Endothelial cell (in vitro differentiated cells): ENCODE measurements around the gene SYNPO2L. TPM values are rescaled to one million over a fixed set of nuclear protein-coding genes. Genes with fewer than 3 reads are reported as not detected.

Source experiments
- DNase-seq: peaks from one replicate; pipeline ENCODE4 v3.0.0; 2021; ENCODE audit warnings: low spot score
- H3K27ac Mint-ChIP-seq: one replicate; pipeline ENCODE4 v1.8.0; 2021; ENCODE audit warnings: mixed read lengths, inconsistent platforms; ENCODE audit not compliant: unreplicated experiment
- H3K27me3 Mint-ChIP-seq: one replicate; pipeline ENCODE4 v1.8.0; 2021; ENCODE audit warnings: mild to moderate bottlenecking, moderate library complexity, mixed read lengths, inconsistent platforms; ENCODE audit not compliant: unreplicated experiment
- H3K36me3 Mint-ChIP-seq: one replicate; pipeline ENCODE4 v1.8.0; 2021; ENCODE audit warnings: mild to moderate bottlenecking, low read depth, mixed read lengths, inconsistent platforms; ENCODE audit not compliant: unreplicated experiment
- H3K4me1 Mint-ChIP-seq: one replicate; pipeline ENCODE4 v1.8.0; 2021; ENCODE audit warnings: mild to moderate bottlenecking, mixed read lengths, inconsistent platforms; ENCODE audit not compliant: unreplicated experiment
- H3K4me3 Mint-ChIP-seq: one replicate; pipeline ENCODE4 v1.8.0; 2021; ENCODE audit warnings: mild to moderate bottlenecking, mixed read lengths, inconsistent platforms; ENCODE audit not compliant: unreplicated experiment
- H3K9me3 Mint-ChIP-seq: one replicate; pipeline ENCODE4 v1.8.0; 2021; ENCODE audit warnings: mixed read lengths, inconsistent platforms; ENCODE audit not compliant: unreplicated experiment
- total RNA-seq: library from RNA; stranded (reverse); fragmentation: NEBNext Ultra II Directional; extraction: Animal tissue kit (Norgen Biotek cat#: 25700); gene quantifications from one replicate; pipeline ENCODE4 v1.2.1, GENCODE V29; 2021; ENCODE audit not compliant: unreplicated experiment
- TF ChIP-seq, protein P1 (sequence below): fragments of 200-600 bp; sonication (generic); IDR thresholded peaks from one replicate; pipeline ENCODE4 v1.5.0; 2021; ENCODE audit warnings: antibody characterized with exemption; ENCODE audit not compliant: unreplicated experiment

Gene SYNPO2L
- total RNA-seq, 1 donor from 2014 or later = 0.13 TPM

DNA sequence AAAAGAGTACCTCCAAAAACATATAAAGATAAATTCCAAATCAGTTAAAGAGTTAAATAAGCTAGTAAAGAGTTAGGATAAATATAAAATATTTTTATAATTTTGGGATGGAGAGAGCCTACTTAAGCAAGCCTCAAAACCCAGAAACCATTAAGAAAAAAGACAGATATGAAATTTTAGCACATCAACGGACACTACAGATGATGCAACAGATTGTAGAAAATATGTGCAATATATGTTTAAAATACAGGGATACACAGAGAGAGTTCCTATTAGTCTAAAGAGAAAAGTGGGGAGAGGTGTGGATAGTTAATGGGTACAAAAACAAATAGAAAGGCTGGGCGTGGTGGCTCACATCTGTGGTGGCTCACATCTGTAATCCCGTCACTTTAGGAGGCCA lies 41.1 kb downstream of the SYNPO2L start:
- no peak for DNase-seq
- Mint-ChIP-seq H3K9me3 (no peaks in the 10 kb centered on the region), H3K4me1 (no peaks in the 10 kb centered on the region), H3K4me3 (no peak overlapping the region), H3K36me3 (no peaks in the 10 kb centered on the region), H3K27me3 (peaks cover 1% of the 10 kb centered on the region), H3K27ac (no peak overlapping the region)
- TF ChIP-seq, protein P1, sequence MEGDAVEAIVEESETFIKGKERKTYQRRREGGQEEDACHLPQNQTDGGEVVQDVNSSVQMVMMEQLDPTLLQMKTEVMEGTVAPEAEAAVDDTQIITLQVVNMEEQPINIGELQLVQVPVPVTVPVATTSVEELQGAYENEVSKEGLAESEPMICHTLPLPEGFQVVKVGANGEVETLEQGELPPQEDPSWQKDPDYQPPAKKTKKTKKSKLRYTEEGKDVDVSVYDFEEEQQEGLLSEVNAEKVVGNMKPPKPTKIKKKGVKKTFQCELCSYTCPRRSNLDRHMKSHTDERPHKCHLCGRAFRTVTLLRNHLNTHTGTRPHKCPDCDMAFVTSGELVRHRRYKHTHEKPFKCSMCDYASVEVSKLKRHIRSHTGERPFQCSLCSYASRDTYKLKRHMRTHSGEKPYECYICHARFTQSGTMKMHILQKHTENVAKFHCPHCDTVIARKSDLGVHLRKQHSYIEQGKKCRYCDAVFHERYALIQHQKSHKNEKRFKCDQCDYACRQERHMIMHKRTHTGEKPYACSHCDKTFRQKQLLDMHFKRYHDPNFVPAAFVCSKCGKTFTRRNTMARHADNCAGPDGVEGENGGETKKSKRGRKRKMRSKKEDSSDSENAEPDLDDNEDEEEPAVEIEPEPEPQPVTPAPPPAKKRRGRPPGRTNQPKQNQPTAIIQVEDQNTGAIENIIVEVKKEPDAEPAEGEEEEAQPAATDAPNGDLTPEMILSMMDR = no peak

DNA sequence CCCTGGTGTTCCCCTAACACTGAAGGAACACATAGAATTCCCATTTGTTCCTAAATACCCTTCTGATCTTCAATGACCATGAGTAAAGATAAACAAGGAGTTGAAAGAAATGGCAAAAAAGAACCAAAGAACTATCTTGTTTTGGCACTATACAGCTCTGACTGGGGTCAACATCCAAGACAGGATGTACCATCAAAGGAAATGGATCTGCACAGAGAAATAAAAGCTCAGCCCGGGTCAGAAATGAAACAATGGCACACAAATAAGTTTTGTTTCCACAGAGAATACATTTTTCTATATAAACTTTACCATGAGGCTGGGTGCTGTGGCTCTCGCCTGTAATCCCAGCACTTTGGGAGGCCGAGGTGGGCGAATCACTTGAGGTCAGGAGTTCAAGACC lies 46.7 kb downstream of the SYNPO2L start:
- H3K9me3 Mint-ChIP-seq = no peaks in the 10 kb centered on the region
- H3K4me1 Mint-ChIP-seq = peaks cover 3% of the 10 kb centered on the region
- H3K36me3 Mint-ChIP-seq = peaks cover 4% of the 10 kb centered on the region
- no peaks in the 10 kb centered on the region for H3K27me3 Mint-ChIP-seq
- no peak overlapping the region for H3K4me3 Mint-ChIP-seq
- no peak overlapping the region for H3K27ac Mint-ChIP-seq
- DNase-seq = no peak
- TF ChIP-seq, protein P1 = no peak

DNA sequence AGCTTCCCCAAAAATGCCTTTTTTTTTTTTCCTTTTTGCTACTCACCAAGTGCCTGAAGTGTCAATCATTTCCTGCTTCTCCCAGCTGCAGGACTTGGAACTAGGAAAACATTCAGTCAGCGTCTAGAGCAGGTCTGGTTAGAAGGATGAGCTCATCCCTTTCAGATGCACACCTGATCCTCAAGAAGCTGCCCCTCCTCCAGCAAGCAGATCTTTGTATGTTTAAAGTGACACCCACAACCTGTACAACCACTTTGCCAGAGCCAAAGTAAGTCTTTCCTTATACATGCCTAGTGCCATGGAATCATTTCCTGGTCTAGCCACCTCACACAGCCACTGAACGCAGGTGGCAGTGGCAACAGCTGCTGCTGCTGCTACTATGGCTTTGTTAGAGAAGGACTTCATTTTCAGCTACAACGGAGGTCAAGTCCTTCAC lies 54.3 kb downstream of the SYNPO2L start:
- Mint-ChIP-seq H3K4me3 (no peak overlapping the region), H3K9me3 (no peaks in the 10 kb centered on the region), H3K36me3 (peaks cover 4% of the 10 kb centered on the region), H3K4me1 (peaks cover 10% of the 10 kb centered on the region), H3K27ac (peak overlapping the region; percentile 90), H3K27me3 (no peaks in the 10 kb centered on the region)
- TF ChIP-seq, protein P1 = no peak
- no peak for DNase-seq

GRCh38 chr10:73597346-73597745 lies 58.5 kb downstream of the SYNPO2L start:
- H3K9me3 Mint-ChIP-seq = no peaks in the 10 kb centered on the region
- no peaks in the 10 kb centered on the region for H3K27me3 Mint-ChIP-seq
- no peak for DNase-seq
- H3K36me3 Mint-ChIP-seq = no peaks in the 10 kb centered on the region
- TF ChIP-seq, protein P1 = no peak
- no peak overlapping the region for H3K4me3 Mint-ChIP-seq
- H3K27ac Mint-ChIP-seq = peak overlapping the region; percentile 24
- H3K4me1 Mint-ChIP-seq = peaks cover 16% of the 10 kb centered on the region

Other genes with a start within 250 kb of the SYNPO2L start
- gene ANXA7, start 242.0 kb downstream of the SYNPO2L start, total RNA-seq = 92.6 TPM
- 2.0 TPM for gene MSS51, start 222.5 kb downstream of the SYNPO2L start, total RNA-seq
- gene PPP3CB, start 160.0 kb downstream of the SYNPO2L start, total RNA-seq = 18.5 TPM
- gene USP54, start 64.7 kb downstream of the SYNPO2L start, total RNA-seq = 267 TPM
- 4.0 TPM for gene MYOZ1, start 14.6 kb downstream of the SYNPO2L start, total RNA-seq
- gene AGAP5, start 42.1 kb upstream of the SYNPO2L start, total RNA-seq = 8.0 TPM
- gene SEC24C, start 88.3 kb upstream of the SYNPO2L start, total RNA-seq = 102 TPM
- 22.5 TPM for gene CHCHD1, start 126.0 kb upstream of the SYNPO2L start, total RNA-seq
- 176 TPM for gene ZSWIM8, start 129.6 kb upstream of the SYNPO2L start, total RNA-seq
- gene NDST2, start 155.6 kb upstream of the SYNPO2L start, total RNA-seq = 32.8 TPM
- 27.7 TPM for gene CAMK2G, start 218.5 kb upstream of the SYNPO2L start, total RNA-seq